ENCODE results near the gene G3BP2.
"Not testable (repeated sequence)": the region's sequence is repeated elsewhere in the genome, so short reads cannot be mapped to it uniquely, and the experiment has no call there.

Gene G3BP2

DNA sequence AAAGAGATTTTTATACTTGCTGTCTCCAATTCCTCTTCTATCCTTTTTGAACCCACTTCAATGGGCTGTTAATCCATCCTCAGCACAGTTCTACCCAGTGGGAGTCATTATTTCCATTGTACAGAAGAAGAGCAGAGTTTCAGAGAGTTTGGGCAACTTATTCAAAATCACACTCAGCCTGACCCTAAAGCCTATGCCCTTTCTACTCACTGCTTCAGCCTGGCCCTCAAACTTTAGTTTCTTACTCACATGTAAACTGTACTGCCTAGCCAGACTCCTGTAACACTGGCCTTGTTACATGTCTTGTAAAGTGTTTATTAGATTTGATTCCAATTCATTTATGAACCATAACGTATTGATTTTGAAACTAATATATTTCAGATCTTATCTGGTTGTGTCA lies 26.1 kb upstream of the G3BP2 start:
- no peak overlapping the region for H3K27ac ChIP-seq (ENCODE audit: low read depth, low read length)

DNA sequence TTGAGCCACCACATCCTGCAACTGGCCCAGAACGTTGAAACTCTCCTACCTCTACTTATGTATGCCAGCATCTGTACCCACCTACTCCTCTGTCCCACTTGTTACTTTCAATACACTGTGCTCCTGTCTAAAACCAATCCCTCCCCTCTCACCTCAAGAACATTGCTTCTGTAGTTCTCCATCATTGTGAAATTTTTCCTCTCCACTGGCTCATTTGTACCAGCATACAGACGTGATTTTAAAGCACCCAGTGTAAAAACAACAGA lies 25.7 kb upstream of the G3BP2 start:
- Histone ChIP-seq H3K4me1 (ENCODE audit: control insufficient read depth, insufficient read depth, low read length) (peaks cover 15% of the 10 kb centered on the region), H3K27ac (ENCODE audit: low read depth, low read length) (no peak overlapping the region), H3K27me3 (ENCODE audit: control insufficient read depth, insufficient read depth, low read length) (no peaks in the 10 kb centered on the region), H3K36me3 (ENCODE audit: control insufficient read depth, insufficient read depth, low read length) (no peaks in the 10 kb centered on the region), H3K4me3 (ENCODE audit: low read length) (no peak overlapping the region), H3K9ac (ENCODE audit: low read length) (no peak overlapping the region)

More for the DNA sequence above, 26.1 kb upstream of the G3BP2 start:
- Histone ChIP-seq H3K9ac (ENCODE audit: low read length) (no peak overlapping the region), H3K27me3 (ENCODE audit: control insufficient read depth, insufficient read depth, low read length) (no peaks in the 10 kb centered on the region), H3K4me3 (ENCODE audit: low read length) (no peak overlapping the region), H3K36me3 (ENCODE audit: control insufficient read depth, insufficient read depth, low read length) (no peaks in the 10 kb centered on the region), H3K4me1 (ENCODE audit: control insufficient read depth, insufficient read depth, low read length) (peaks cover 15% of the 10 kb centered on the region)

DNA sequence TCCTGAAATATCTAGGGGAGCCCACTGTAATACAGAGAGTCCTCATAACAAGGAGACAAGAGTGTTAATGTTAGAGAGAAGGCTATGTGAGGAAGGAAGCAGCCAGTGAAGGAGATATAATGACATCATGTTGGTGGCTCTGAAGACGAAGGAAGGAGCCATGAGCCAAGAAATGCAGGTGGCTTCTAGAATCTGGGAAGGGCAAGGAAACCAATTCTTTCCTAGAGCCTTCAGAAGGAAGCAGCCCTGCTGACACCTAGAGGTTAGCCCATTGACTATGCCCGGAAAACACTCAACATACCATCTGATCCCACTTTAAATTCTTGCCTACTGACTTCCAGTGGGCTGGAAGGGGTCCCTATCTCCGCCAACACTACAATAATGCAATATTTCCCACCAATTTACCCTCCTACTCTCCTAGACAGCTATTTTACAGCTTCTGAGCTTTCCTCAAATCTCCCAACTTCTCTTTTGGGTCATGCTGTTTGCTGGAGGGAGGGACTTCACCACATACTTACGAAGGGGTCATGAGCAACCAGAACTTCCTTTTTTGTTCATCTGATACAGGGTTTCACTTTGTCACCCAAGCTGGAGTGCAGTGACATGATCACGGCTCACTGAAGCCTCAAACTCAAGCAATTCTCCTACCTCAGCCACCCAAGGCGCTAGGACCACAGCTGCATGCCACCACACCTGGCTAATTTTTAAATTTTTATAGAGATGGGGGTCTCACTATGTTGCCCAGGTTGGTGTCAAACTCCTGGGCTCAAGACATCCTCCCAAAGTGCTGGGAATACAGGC lies 25.2 kb upstream of the G3BP2 start:
- Histone ChIP-seq H3K27me3 (ENCODE audit: control insufficient read depth, insufficient read depth, low read length) (no peaks in the 10 kb centered on the region), H3K27ac (ENCODE audit: low read depth, low read length) (no peak overlapping the region), H3K4me1 (ENCODE audit: control insufficient read depth, insufficient read depth, low read length) (peaks cover 15% of the 10 kb centered on the region), H3K9ac (ENCODE audit: low read length) (no peak overlapping the region), H3K4me3 (ENCODE audit: low read length) (peak overlapping the region; percentile 21), H3K36me3 (ENCODE audit: control insufficient read depth, insufficient read depth, low read length) (no peaks in the 10 kb centered on the region)

DNA sequence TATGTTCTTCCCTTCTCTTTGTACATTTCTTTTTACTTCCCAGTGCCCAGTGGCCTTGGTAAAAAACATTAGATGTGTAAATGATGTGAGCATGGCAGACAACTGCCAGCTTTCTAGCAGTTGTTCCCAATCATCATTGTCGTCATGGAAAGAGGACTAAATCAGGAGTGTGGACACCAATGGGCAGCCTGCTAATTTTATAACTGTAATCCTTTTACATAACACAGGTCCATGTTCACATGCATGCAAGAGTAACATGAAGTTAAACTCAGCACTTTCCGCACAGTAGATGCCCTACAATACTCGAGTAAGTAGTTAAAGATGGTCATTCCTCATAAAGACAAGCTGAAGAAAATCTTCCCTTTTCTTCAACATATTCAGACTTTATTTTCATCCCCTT lies 23.4 kb upstream of the G3BP2 start:
- H3K9ac ChIP-seq (ENCODE audit: low read length) = no peak overlapping the region
- H3K36me3 ChIP-seq (ENCODE audit: control insufficient read depth, insufficient read depth, low read length) = no peaks in the 10 kb centered on the region
- H3K4me3 ChIP-seq (ENCODE audit: low read length) = peak overlapping the region; percentile 30
- no peak overlapping the region for H3K27ac ChIP-seq (ENCODE audit: low read depth, low read length)
- peaks cover 9% of the 10 kb centered on the region for H3K4me1 ChIP-seq (ENCODE audit: control insufficient read depth, insufficient read depth, low read length)
- H3K27me3 ChIP-seq (ENCODE audit: control insufficient read depth, insufficient read depth, low read length) = no peaks in the 10 kb centered on the region

DNA sequence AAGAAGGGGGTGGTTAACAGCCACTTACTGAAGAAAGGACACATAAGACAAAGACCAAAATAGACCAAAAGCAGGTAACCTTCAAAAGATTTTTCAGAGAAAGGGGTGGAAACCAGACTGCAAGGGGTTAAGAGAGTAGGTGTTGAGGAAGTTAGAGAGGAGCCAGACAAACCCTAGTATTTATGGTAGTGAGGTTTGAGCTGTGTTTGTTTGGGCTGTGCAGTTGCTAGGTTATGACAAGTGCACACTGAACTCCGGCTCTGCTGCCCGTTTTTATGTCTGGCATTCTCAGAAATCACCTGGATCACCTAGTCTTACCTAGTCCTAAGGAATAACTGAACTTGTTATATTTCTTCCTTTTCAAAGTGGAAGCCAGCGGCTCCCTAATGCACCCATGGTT lies 22.9 kb upstream of the G3BP2 start:
- Histone ChIP-seq H3K36me3 (ENCODE audit: control insufficient read depth, insufficient read depth, low read length) (no peaks in the 10 kb centered on the region), H3K27ac (ENCODE audit: low read depth, low read length) (peak overlapping the region; percentile 3), H3K27me3 (ENCODE audit: control insufficient read depth, insufficient read depth, low read length) (no peaks in the 10 kb centered on the region), H3K4me3 (ENCODE audit: low read length) (peak overlapping the region; percentile 30), H3K4me1 (ENCODE audit: control insufficient read depth, insufficient read depth, low read length) (peaks cover 9% of the 10 kb centered on the region), H3K9ac (ENCODE audit: low read length) (no peak overlapping the region)

DNA sequence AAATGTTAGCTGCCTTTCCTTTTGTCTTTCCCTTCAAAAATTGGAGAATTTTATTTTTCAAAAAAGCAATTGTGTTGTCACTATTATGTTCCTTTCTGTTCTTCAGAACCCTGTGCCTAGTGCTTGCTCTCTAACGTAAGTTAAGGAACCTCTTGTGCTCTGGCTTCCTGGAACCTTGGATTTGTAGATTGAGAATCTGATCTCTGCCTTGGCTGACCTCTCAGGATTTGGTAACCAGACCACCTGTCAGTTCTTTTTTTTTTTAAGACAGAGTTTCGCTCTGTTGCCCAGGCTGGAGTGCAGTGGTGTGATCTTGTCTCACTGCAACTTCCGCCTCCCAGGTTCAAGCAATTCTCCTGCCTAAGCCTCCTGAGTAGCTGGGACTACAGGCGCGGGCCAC lies 18.9 kb upstream of the G3BP2 start:
- H3K4me3 ChIP-seq (ENCODE audit: low read length); H3K36me3 ChIP-seq (ENCODE audit: control insufficient read depth, insufficient read depth, low read length); H3K9ac ChIP-seq (ENCODE audit: low read length): not testable (repeated sequence)

DNA sequence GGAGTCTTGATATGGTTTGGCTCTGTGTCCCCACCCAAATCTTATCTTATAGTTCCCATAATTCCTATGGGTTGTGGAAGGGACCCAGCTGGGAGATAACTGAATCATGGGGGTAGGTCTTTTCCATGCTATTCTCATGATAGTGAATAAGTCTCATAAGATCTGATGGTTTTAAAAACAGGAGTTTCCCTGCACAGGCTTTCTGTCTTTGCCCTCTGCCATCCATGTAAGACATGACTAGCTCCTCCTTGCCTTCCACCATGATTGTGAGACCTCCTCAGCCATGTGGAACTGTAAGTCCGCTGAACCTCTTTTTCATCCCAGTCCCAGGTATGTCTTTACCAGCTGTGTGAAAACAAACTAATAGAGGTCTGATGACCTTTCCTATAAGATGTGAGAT lies 13.9 kb upstream of the G3BP2 start:
- not testable (repeated sequence) for H3K36me3 ChIP-seq (ENCODE audit: control insufficient read depth, insufficient read depth, low read length); H3K9ac ChIP-seq (ENCODE audit: low read length); H3K4me1 ChIP-seq (ENCODE audit: control insufficient read depth, insufficient read depth, low read length); H3K4me3 ChIP-seq (ENCODE audit: low read length); H3K27ac ChIP-seq (ENCODE audit: low read depth, low read length); H3K27me3 ChIP-seq (ENCODE audit: control insufficient read depth, insufficient read depth, low read length)

More for the DNA sequence above, 18.9 kb upstream of the G3BP2 start:
- not testable (repeated sequence) for H3K27me3 ChIP-seq (ENCODE audit: control insufficient read depth, insufficient read depth, low read length); H3K4me1 ChIP-seq (ENCODE audit: control insufficient read depth, insufficient read depth, low read length); H3K27ac ChIP-seq (ENCODE audit: low read depth, low read length)

DNA sequence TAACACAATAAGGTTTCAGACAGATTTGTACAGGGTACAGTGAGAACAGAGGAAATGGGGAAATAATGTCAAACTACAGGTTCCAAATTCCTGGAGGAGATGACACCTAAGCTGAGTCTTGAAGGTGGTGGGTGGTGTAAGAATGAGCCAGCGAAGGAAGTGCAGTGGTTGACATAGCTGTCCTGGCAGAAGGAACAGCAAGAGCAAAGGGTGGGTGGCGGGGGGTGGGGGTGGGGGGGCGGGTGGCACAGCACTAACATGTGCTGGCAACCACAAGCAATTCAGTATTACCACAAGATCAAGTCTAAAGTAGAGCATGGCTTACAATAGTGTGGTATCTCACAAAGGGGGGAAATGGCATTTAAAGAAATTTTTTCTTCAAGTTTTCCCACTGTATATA lies 13.1 kb upstream of the G3BP2 start:
- H3K4me3 ChIP-seq (ENCODE audit: low read length) = no peak overlapping the region
- no peaks in the 10 kb centered on the region for H3K36me3 ChIP-seq (ENCODE audit: control insufficient read depth, insufficient read depth, low read length)
- H3K9ac ChIP-seq (ENCODE audit: low read length) = no peak overlapping the region
- H3K27ac ChIP-seq (ENCODE audit: low read depth, low read length) = no peak overlapping the region
- H3K4me1 ChIP-seq (ENCODE audit: control insufficient read depth, insufficient read depth, low read length) = no peaks in the 10 kb centered on the region
- no peaks in the 10 kb centered on the region for H3K27me3 ChIP-seq (ENCODE audit: control insufficient read depth, insufficient read depth, low read length)

DNA sequence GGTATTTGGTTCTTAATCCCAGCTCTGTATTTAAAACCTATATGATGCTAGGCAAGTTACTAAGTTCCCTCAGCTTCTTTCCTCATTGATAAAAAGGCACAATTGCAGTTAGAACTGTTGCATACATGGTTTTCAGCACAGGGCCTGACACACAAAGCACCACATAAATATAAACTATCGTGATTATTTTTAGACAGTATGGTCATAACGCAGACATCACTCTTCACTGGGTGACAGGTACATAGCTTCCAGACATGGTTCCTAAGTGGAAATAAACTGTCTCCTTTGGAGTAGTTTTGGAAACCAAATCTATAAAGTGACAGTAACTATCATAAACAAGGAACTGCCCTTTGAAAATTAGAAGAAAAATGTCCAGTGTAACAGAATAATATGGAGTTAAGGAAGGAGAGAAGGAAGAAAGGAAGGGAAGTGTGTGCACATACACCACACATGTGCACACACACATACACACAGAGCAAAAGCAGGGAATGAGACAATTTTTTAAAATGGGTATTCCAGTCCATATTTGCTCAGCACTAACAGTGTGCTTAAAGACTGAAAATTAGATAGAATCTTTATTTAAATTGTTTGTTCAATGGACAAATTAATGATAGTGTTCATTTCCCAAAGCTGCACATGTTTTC lies 12.5 kb upstream of the G3BP2 start:
- Histone ChIP-seq H3K27me3 (ENCODE audit: control insufficient read depth, insufficient read depth, low read length) (no peaks in the 10 kb centered on the region), H3K9ac (ENCODE audit: low read length) (no peak overlapping the region), H3K36me3 (ENCODE audit: control insufficient read depth, insufficient read depth, low read length) (no peaks in the 10 kb centered on the region), H3K27ac (ENCODE audit: low read depth, low read length) (no peak overlapping the region), H3K4me3 (ENCODE audit: low read length) (no peak overlapping the region), H3K4me1 (ENCODE audit: control insufficient read depth, insufficient read depth, low read length) (no peaks in the 10 kb centered on the region)

DNA sequence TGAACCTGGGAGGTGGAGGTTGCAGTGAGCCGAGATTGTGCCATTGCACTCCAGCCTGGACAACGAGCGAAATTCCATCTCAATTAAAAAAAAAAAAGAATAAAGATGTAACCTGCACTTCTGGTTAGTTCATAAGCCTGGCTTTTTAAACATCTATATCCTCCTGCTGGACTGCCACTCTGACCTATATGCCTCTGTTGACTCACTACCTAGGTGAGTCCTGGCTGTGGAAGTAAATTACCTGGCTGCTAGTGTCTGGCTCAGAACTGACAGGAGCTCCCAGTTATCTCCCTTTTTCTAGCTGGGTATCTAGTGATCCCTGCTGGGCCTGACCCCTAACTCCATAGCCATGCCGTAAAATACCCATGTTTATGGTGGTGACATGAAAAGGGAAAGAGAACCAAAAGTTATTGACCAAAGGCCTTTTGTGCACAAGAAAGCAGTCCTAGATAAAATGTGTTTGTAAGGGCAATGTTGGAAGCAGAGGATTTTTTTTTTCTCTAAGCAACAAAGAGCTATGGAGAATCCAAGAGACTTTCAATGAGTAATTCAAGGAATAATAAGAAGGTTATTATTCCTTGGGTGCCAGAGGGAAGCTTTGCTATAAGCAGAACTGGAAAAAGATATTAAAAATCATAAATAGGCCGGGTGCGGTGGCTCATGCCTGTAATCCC lies 10.4 kb upstream of the G3BP2 start:
- Histone ChIP-seq H3K27ac (ENCODE audit: low read depth, low read length) (no peak overlapping the region), H3K27me3 (ENCODE audit: control insufficient read depth, insufficient read depth, low read length) (no peaks in the 10 kb centered on the region), H3K9ac (ENCODE audit: low read length) (no peak overlapping the region), H3K4me3 (ENCODE audit: low read length) (no peak overlapping the region), H3K4me1 (ENCODE audit: control insufficient read depth, insufficient read depth, low read length) (no peaks in the 10 kb centered on the region), H3K36me3 (ENCODE audit: control insufficient read depth, insufficient read depth, low read length) (no peaks in the 10 kb centered on the region)

DNA sequence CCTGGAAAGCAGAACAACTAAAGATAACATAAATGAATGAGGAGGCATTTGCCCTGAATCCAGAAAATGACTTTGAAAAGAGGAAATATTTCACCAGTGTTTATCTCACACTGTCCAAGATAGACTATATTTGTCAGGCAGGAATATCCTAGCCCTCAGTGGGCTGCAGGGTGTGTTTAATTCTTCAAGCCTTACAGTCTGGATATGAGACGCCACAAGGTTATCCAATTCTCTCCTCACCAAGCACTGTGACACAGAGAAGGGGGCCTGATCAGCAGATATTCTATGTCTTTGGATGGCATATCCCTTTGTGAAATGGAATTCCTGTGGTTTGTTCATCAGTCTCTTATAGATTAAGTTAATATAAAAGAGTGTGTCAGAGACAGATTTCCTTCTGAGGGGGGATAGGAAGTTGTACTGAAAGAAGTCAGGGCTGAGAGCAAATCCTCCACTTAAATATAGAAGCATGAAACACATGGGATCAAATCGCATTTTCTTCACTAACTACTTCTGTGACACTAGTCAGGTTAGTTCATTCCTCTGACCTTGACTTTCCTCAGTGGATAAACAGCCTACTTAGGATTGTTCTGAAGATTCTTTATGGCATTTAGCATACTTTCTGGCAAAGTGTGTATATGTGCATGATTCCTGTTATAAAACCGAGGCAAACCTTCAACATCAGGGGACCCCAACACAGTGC lies 6.8 kb upstream of the G3BP2 start:
- Histone ChIP-seq H3K27me3 (ENCODE audit: control insufficient read depth, insufficient read depth, low read length) (no peaks in the 10 kb centered on the region), H3K4me1 (ENCODE audit: control insufficient read depth, insufficient read depth, low read length) (no peaks in the 10 kb centered on the region), H3K9ac (ENCODE audit: low read length) (no peak overlapping the region), H3K4me3 (ENCODE audit: low read length) (no peak overlapping the region), H3K36me3 (ENCODE audit: control insufficient read depth, insufficient read depth, low read length) (no peaks in the 10 kb centered on the region), H3K27ac (ENCODE audit: low read depth, low read length) (no peak overlapping the region)

DNA sequence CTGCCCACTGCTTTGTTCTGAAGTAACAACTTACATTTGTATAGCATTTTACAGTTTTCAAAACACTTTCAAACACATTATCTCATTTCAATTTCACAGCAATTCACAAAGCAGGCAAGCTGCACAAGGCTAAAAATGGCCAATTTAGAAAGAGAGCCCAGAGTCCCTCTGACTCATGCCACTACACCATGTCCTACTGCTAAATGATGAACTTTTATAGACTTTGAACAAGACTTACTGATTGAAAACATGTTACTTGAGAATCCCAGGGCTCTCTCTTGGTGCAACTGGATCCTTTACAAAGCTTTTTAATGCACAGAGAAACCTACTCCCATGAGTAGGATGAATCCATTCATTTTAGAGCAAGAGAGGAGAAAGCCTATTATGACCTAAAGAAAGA lies 5.8 kb upstream of the G3BP2 start:
- H3K9ac ChIP-seq (ENCODE audit: low read length) = no peak overlapping the region
- H3K36me3 ChIP-seq (ENCODE audit: control insufficient read depth, insufficient read depth, low read length) = no peaks in the 10 kb centered on the region
- peaks cover 3% of the 10 kb centered on the region for H3K4me1 ChIP-seq (ENCODE audit: control insufficient read depth, insufficient read depth, low read length)
- no peak overlapping the region for H3K4me3 ChIP-seq (ENCODE audit: low read length)
- no peaks in the 10 kb centered on the region for H3K27me3 ChIP-seq (ENCODE audit: control insufficient read depth, insufficient read depth, low read length)
- no peak overlapping the region for H3K27ac ChIP-seq (ENCODE audit: low read depth, low read length)
